ENCODE results near the gene CLIC4.
A peak's percentile ranks its signal among the peaks of the same experiment; 100 is the strongest.

The CLIC4 gene

GRCh38 chr1:24801176-24801575, 55.9 kb downstream of the CLIC4 start:
- H3K36me3 ChIP-seq (ENCODE audit: insufficient read depth): no peaks in the 10 kb centered on the region
- H2AFZ ChIP-seq (ENCODE audit: low read depth): no peak overlapping the region
- H3K9ac ChIP-seq: no peak overlapping the region
- H3K4me2 ChIP-seq: no peak overlapping the region
- no peak overlapping the region for H3K27ac ChIP-seq
- peaks cover 33% of the 10 kb centered on the region for H3K79me2 ChIP-seq (ENCODE audit: insufficient read depth, low read depth)
- H4K20me1 ChIP-seq (ENCODE audit: insufficient read depth): no peaks in the 10 kb centered on the region; the same call in 1 of the 2 replicates
- no peaks in the 10 kb centered on the region for H3K27me3 ChIP-seq (ENCODE audit: insufficient read depth, low read depth)
- peaks cover 10% of the 10 kb centered on the region for H3K4me1 ChIP-seq (ENCODE audit: low read depth, poor library complexity, severe bottlenecking)
- no peak for TF ChIP-seq CTCF (conservative IDR thresholded peaks at IDR 0.05; ENCODE audit: low read depth, low read length)
- no peak overlapping the region for H3K4me3 ChIP-seq (IDR thresholded peaks at IDR 0.05; ENCODE audit: insufficient read depth, low read depth, low read length)

GRCh38 chr1:24803220-24803619, 58.0 kb downstream of the CLIC4 start:
- Histone ChIP-seq H2AFZ (ENCODE audit: low read depth) (no peak overlapping the region), H3K27me3 (ENCODE audit: insufficient read depth, low read depth) (no peaks in the 10 kb centered on the region; the same call in 1 of the 2 replicates), H3K9ac (no peak overlapping the region), H3K4me1 (ENCODE audit: low read depth, poor library complexity, severe bottlenecking) (peaks cover 10% of the 10 kb centered on the region), H3K4me3 (IDR thresholded peaks at IDR 0.05; ENCODE audit: insufficient read depth, low read depth, low read length) (no peak overlapping the region), H3K36me3 (ENCODE audit: insufficient read depth) (no peaks in the 10 kb centered on the region), H3K79me2 (ENCODE audit: insufficient read depth, low read depth) (peaks cover 33% of the 10 kb centered on the region), H3K27ac (no peak overlapping the region), H4K20me1 (ENCODE audit: insufficient read depth) (no peaks in the 10 kb centered on the region; the same call in 1 of the 2 replicates), H3K4me2 (no peak overlapping the region)
- TF ChIP-seq CTCF (conservative IDR thresholded peaks at IDR 0.05; ENCODE audit: low read depth, low read length): no peak

- no peak overlapping the region for H3K9ac ChIP-seq
- no peak overlapping the region for H2AFZ ChIP-seq (ENCODE audit: low read depth)
- no peak for TF ChIP-seq CTCF (conservative IDR thresholded peaks at IDR 0.05; ENCODE audit: low read depth, low read length)
- H3K27ac ChIP-seq: no peak overlapping the region
- peaks cover 14% of the 10 kb centered on the region for H3K4me1 ChIP-seq (ENCODE audit: low read depth, poor library complexity, severe bottlenecking)
- no peaks in the 10 kb centered on the region; the same call in 1 of the 2 replicates for H3K27me3 ChIP-seq (ENCODE audit: insufficient read depth, low read depth)
- peaks cover 38% of the 10 kb centered on the region for H3K79me2 ChIP-seq (ENCODE audit: insufficient read depth, low read depth)
- no peak overlapping the region for H3K4me3 ChIP-seq (IDR thresholded peaks at IDR 0.05; ENCODE audit: insufficient read depth, low read depth, low read length)
- no peaks in the 10 kb centered on the region for H3K36me3 ChIP-seq (ENCODE audit: insufficient read depth)
- no peaks in the 10 kb centered on the region; the same call in 1 of the 2 replicates for H4K20me1 ChIP-seq (ENCODE audit: insufficient read depth)
- no peak overlapping the region for H3K4me2 ChIP-seq
These were observed 58.8 kb downstream of the CLIC4 start for GRCh38 chr1:24803987-24804530.

GRCh38 chr1:24805534-24806301, 60.5 kb downstream of the CLIC4 start:
- Histone ChIP-seq H3K4me3 (IDR thresholded peaks at IDR 0.05; ENCODE audit: insufficient read depth, low read depth, low read length) (no peak overlapping the region), H3K27me3 (ENCODE audit: insufficient read depth, low read depth) (no peaks in the 10 kb centered on the region; the same call in 1 of the 2 replicates), H3K4me1 (ENCODE audit: low read depth, poor library complexity, severe bottlenecking) (peaks cover 16% of the 10 kb centered on the region), H3K4me2 (no peak overlapping the region), H3K79me2 (ENCODE audit: insufficient read depth, low read depth) (peaks cover 49% of the 10 kb centered on the region), H4K20me1 (ENCODE audit: insufficient read depth) (no peaks in the 10 kb centered on the region; the same call in 1 of the 2 replicates), H3K27ac (0 out of 2 replicates have a peak overlapping the region, but pooled peaks have one; percentile 8), H3K9ac (no peak overlapping the region), H2AFZ (ENCODE audit: low read depth) (no peak overlapping the region), H3K36me3 (ENCODE audit: insufficient read depth) (no peaks in the 10 kb centered on the region)
- TF ChIP-seq CTCF (conservative IDR thresholded peaks at IDR 0.05; ENCODE audit: low read depth, low read length): no peak
